Cerebellar cortex (tissue), 1 donor: Measurements from ENCODE around the gene KCNJ6.
"Not testable (repeated sequence)": the region's sequence is repeated elsewhere in the genome, so short reads cannot be mapped to it uniquely, and the experiment has no call there.

ENCODE experiments used
- DNase-seq: peaks from one replicate; pipeline ENCODE4 v3.0.0-alpha.2; 2015; ENCODE audit warnings: low spot score

KCNJ6 gene

GRCh38 chr21:37737996-37738395, 178.3 kb downstream of the KCNJ6 start:
- no peak for DNase-seq

GRCh38 chr21:37737507-37737906, 178.8 kb downstream of the KCNJ6 start:
- no peak for DNase-seq

- no peak for DNase-seq
Observed at GRCh38 chr21:37734846-37735245, 181.4 kb downstream of the KCNJ6 start.

GRCh38 chr21:37732927-37733326, 183.3 kb downstream of the KCNJ6 start:
- DNase-seq = no peak

GRCh38 chr21:37724201-37724600, 192.1 kb downstream of the KCNJ6 start:
- no peak for DNase-seq

GRCh38 chr21:37717534-37717933, 198.7 kb downstream of the KCNJ6 start:
- DNase-seq = no peak

GRCh38 chr21:37712569-37712934, 203.7 kb downstream of the KCNJ6 start:
- DNase-seq = not testable (repeated sequence)

- peak; percentile 80 for DNase-seq
Observed at GRCh38 chr21:37711836-37712568, 204.3 kb downstream of the KCNJ6 start.

GRCh38 chr21:37711286-37711829, 204.9 kb downstream of the KCNJ6 start:
- peak; percentile 27 for DNase-seq

GRCh38 chr21:37710546-37711285, 205.5 kb downstream of the KCNJ6 start:
- no peak for DNase-seq

GRCh38 chr21:37704751-37705150, 211.5 kb downstream of the KCNJ6 start:
- no peak for DNase-seq

- no peak for DNase-seq
Observed at GRCh38 chr21:37702241-37702640, 214.0 kb downstream of the KCNJ6 start.

- DNase-seq = peak; percentile 84
Observed at GRCh38 chr21:37700641-37701202, 215.5 kb downstream of the KCNJ6 start.

- DNase-seq = no peak
Observed at GRCh38 chr21:37699024-37699775, 217.1 kb downstream of the KCNJ6 start.

- DNase-seq = no peak
Observed at GRCh38 chr21:37696936-37697335, 219.3 kb downstream of the KCNJ6 start.

- DNase-seq = no peak
Observed at GRCh38 chr21:37695111-37695510, 221.1 kb downstream of the KCNJ6 start.

GRCh38 chr21:37688952-37689659, 227.2 kb downstream of the KCNJ6 start:
- DNase-seq = no peak

- no peak for DNase-seq
Observed at GRCh38 chr21:37686991-37687810, 229.1 kb downstream of the KCNJ6 start.

- no peak for DNase-seq
Observed at GRCh38 chr21:37684547-37684946, 231.7 kb downstream of the KCNJ6 start.

- no peak for DNase-seq
Observed at GRCh38 chr21:37684115-37684493, 232.2 kb downstream of the KCNJ6 start.
